Mesenchymal stem cell (in vitro differentiated cells and primary cell): ENCODE data around the gene HRH4.

Experiments used
- DNase-seq: peaks from one replicate; pipeline ENCODE4 v3.0.0-alpha.2; 2013
- H2AFZ ChIP-seq: one replicate; pipeline ENCODE4 v1.6.1; 2013; ENCODE audit warnings: low read depth, mild to moderate bottlenecking, control low read depth, inconsistent platforms, low read length, moderate library complexity
- H2AK5ac ChIP-seq: 2 replicates; pipeline ENCODE4 v1.6.1; 2013; ENCODE audit warnings: low read length, moderate library complexity, mild to moderate bottlenecking, inconsistent platforms; ENCODE audit not compliant: severe bottlenecking
- H2BK120ac ChIP-seq: one replicate; pipeline ENCODE4 v1.6.1; 2013; ENCODE audit warnings: low read depth, mild to moderate bottlenecking, inconsistent platforms, low read length, moderate library complexity
- H2BK12ac ChIP-seq, 2 experiments: one replicate each; pipeline ENCODE4 v1.6.1; 2013; ENCODE audit warnings: inconsistent platforms in 2 of 2, low read length in 2 of 2, mild to moderate bottlenecking in 2 of 2, moderate library complexity in 2 of 2, control low read depth in 1 of 2
- H2BK15ac ChIP-seq: one replicate; pipeline ENCODE4 v1.6.1; 2013; ENCODE audit warnings: mild to moderate bottlenecking, low read depth, inconsistent platforms; ENCODE audit not compliant: poor library complexity, severe bottlenecking
- H2BK5ac ChIP-seq: 2 replicates; pipeline ENCODE4 v1.6.1; 2013; ENCODE audit warnings: low read depth, mild to moderate bottlenecking, low read length, control low read depth, inconsistent platforms; ENCODE audit not compliant: poor library complexity, severe bottlenecking
- H3K14ac ChIP-seq, 2 experiments: one replicate each; pipeline ENCODE4 v1.6.1; 2013; ENCODE audit warnings: inconsistent platforms in 2 of 2, low read length in 2 of 2, control low read depth in 1 of 2, mild to moderate bottlenecking in 1 of 2, moderate library complexity in 1 of 2
- H3K18ac ChIP-seq, 2 experiments: one replicate each; pipeline ENCODE4 v1.6.1; 2013; ENCODE audit warnings: inconsistent platforms in 2 of 2, low read length in 2 of 2, control low read depth in 1 of 2, low read depth in 1 of 2, mild to moderate bottlenecking in 1 of 2
- H3K23ac ChIP-seq, 2 experiments: one replicate each; pipeline ENCODE4 v1.6.1; 2013; ENCODE audit warnings: inconsistent platforms in 2 of 2, low read length in 2 of 2, mild to moderate bottlenecking in 2 of 2, moderate library complexity in 2 of 2, control low read depth in 1 of 2
- H3K27ac ChIP-seq: 2 replicates; pipeline ENCODE4 v1.5.1; 2013; ENCODE audit warnings: mild to moderate bottlenecking, moderate library complexity, low read length, control low read depth, inconsistent platforms; ENCODE audit not compliant: poor library complexity, severe bottlenecking
- H3K27me3 ChIP-seq, 2 experiments: 2 replicates each; pipeline versions ENCODE4 v1.6.1 to v1.7.0; 2013; ENCODE audit warnings: low read length in 2 of 2, mild to moderate bottlenecking in 2 of 2, moderate library complexity in 2 of 2, control low read depth in 1 of 2, inconsistent platforms in 1 of 2; ENCODE audit not compliant: control insufficient read depth in 1 of 2, insufficient read depth in 1 of 2
- H3K36me3 ChIP-seq, 2 experiments: 2 replicates each; pipeline versions ENCODE4 v1.6.1 to v1.7.0; 2013; ENCODE audit warnings: low read length in 2 of 2, control low read depth in 1 of 2, inconsistent platforms in 1 of 2, low read depth in 1 of 2, mild to moderate bottlenecking in 1 of 2; ENCODE audit not compliant: insufficient read depth in 2 of 2, control insufficient read depth in 1 of 2
- H3K4ac ChIP-seq, 2 experiments: one replicate each; pipeline ENCODE4 v1.6.1; 2013; ENCODE audit warnings: inconsistent platforms in 2 of 2, low read length in 2 of 2, mild to moderate bottlenecking in 2 of 2, moderate library complexity in 2 of 2, control low read depth in 1 of 2, low read depth in 1 of 2
- H3K4me1 ChIP-seq: 2 replicates; pipeline ENCODE4 v1.6.1; 2013; ENCODE audit warnings: low read depth, low read length, control low read depth; ENCODE audit not compliant: control insufficient read depth, insufficient read depth
- H3K4me2 ChIP-seq: 2 replicates; pipeline ENCODE4 v1.6.1; 2013; ENCODE audit warnings: low read length, mild to moderate bottlenecking, inconsistent platforms; ENCODE audit not compliant: poor library complexity, severe bottlenecking
- H3K4me3 ChIP-seq, 2 experiments: 2 replicates each; pipeline versions ENCODE4 v1.5.1 to v1.7.0; 2013; ENCODE audit warnings: low read length in 2 of 2, mild to moderate bottlenecking in 2 of 2, control low read depth in 1 of 2, low read depth in 1 of 2; ENCODE audit not compliant: insufficient read depth in 1 of 2
- H3K79me1 ChIP-seq: replicated peaks from 2 replicates; pipeline ENCODE4 v1.6.1; 2013; ENCODE audit warnings: mild to moderate bottlenecking, control low read depth, low read length, inconsistent platforms; ENCODE audit not compliant: poor library complexity, severe bottlenecking
- H3K9ac ChIP-seq: 2 replicates; pipeline ENCODE4 v1.7.0; 2013; ENCODE audit warnings: mild to moderate bottlenecking, low read length, moderate library complexity
- H3K9me3 ChIP-seq: 2 replicates; pipeline ENCODE4 v1.7.0; 2013; ENCODE audit warnings: mild to moderate bottlenecking, low read length; ENCODE audit not compliant: control insufficient read depth
- H4K8ac ChIP-seq: one replicate; pipeline ENCODE4 v1.6.1; 2013; ENCODE audit warnings: inconsistent platforms, mild to moderate bottlenecking, low read length, moderate library complexity
- H4K91ac ChIP-seq: one replicate; pipeline ENCODE4 v1.6.1; 2013; ENCODE audit warnings: mild to moderate bottlenecking, low read length, inconsistent platforms
- WGBS: methylation state at CpG from one replicate; pipeline ENCODE4 v1.1.7; 2013; ENCODE audit warnings: mixed read lengths; 5-methylcytosine and 5-hydroxymethylcytosine counted together

Gene HRH4

DNA sequence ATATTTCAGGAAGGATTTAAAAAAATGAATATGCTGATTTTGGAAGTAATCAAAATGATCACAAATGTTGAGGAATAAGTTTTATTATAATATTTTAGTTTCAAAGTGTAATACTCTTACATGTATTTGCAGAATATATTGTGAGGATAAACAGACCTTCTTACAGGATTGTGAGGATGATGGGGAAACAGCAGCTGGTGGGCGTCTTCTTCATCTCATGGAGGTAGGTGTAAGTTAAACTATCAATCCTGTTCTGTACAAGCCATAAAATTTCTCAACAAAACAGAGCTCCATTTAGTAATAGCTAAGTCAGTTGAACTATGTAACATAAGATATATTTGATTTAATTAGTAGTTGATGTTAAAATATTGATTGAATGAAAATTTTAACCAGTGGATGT, 12.5 kb upstream of the HRH4 start:
- no peaks in the 10 kb centered on the region for H3K4me1 ChIP-seq
- H4K8ac ChIP-seq = no peak overlapping the region
- no peak overlapping the region for H2BK15ac ChIP-seq
- H2BK120ac ChIP-seq = no peak overlapping the region
- no peak overlapping the region for H3K14ac ChIP-seq
- H3K4me2 ChIP-seq = no peak overlapping the region
- no peak overlapping the region for H2BK12ac ChIP-seq
- no peak overlapping the region for H3K4me3 ChIP-seq
- H3K27me3 ChIP-seq = no peaks in the 10 kb centered on the region
- H3K9me3 ChIP-seq = no peaks in the 10 kb centered on the region
- no peak overlapping the region for H3K23ac ChIP-seq
- H3K27ac ChIP-seq = no peak overlapping the region
- no peak overlapping the region for H4K91ac ChIP-seq
- no peak overlapping the region for H3K4ac ChIP-seq
- H3K18ac ChIP-seq = no peak overlapping the region
- no CpG with 5 or more reads among the region's 1 CpG for WGBS
- H3K9ac ChIP-seq = no peak overlapping the region
- no peak overlapping the region for H2AFZ ChIP-seq
- peaks cover 7 to 91% of the 10 kb centered on the region in 2 experiments for H3K36me3 ChIP-seq
- no peak overlapping the region for H2BK5ac ChIP-seq
- no peaks in the 10 kb centered on the region for H3K79me1 ChIP-seq
- no peak for DNase-seq
- H2AK5ac ChIP-seq = no peak overlapping the region

DNA sequence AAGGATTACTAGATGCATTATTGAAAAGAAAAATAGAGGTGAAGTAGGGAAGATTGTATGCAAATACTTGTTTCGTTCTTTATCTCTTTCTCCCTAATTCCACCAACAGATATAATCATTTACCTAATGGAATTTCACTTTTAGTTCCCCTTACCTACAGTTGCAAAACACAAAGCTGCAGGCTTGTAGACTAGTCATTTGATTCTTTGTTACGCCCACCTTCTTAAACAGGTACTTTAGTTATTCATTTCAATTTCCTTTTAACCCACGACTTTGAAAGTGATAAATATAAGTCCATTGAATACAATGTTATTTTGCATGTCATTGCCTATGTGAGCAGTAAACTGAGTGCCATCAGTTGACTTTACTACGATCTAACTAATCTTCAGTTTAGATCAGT, 3.9 kb upstream of the HRH4 start:
- Histone ChIP-seq H3K4me1 (no peaks in the 10 kb centered on the region), H2AFZ (no peak overlapping the region), H2BK120ac (no peak overlapping the region), H3K23ac (no peak overlapping the region), H3K27ac (no peak overlapping the region), H3K18ac (no peak overlapping the region), H3K27me3 (no peaks in the 10 kb centered on the region), H3K9me3 (no peaks in the 10 kb centered on the region), H2BK15ac (no peak overlapping the region), H3K4me2 (no peak overlapping the region), H3K4ac (no peak overlapping the region), H4K8ac (no peak overlapping the region), H3K9ac (no peak overlapping the region), H3K79me1 (no peaks in the 10 kb centered on the region), H4K91ac (no peak overlapping the region), H3K14ac (no peak overlapping the region), H2BK5ac (no peak overlapping the region), H2BK12ac (no peak overlapping the region), H3K4me3 (no peak overlapping the region), H3K36me3 (peaks cover 3 to 13% of the 10 kb centered on the region in 2 experiments), H2AK5ac (no peak overlapping the region)
- no peak for DNase-seq
- WGBS = 95% methylated on average over 3 of the region's 4 CpGs

- Histone ChIP-seq H2BK120ac (no peak overlapping the region), H3K79me1 (no peaks in the 10 kb centered on the region), H2BK15ac (no peak overlapping the region), H2AK5ac (no peak overlapping the region), H3K4me3 (no peak overlapping the region), H3K27me3 (no peaks in the 10 kb centered on the region), H3K4ac (no peak overlapping the region), H3K36me3 (peaks cover under 1 to 3% of the 10 kb centered on the region in 2 experiments), H3K14ac (no peak overlapping the region), H3K18ac (no peak overlapping the region), H3K23ac (no peak overlapping the region), H3K4me1 (no peaks in the 10 kb centered on the region), H4K8ac (no peak overlapping the region), H2BK12ac (no peak overlapping the region), H3K9me3 (no peaks in the 10 kb centered on the region), H2AFZ (no peak overlapping the region), H2BK5ac (no peak overlapping the region), H3K4me2 (no peak overlapping the region), H4K91ac (no peak overlapping the region), H3K9ac (no peak overlapping the region), H3K27ac (no peak overlapping the region)
- WGBS = 97% methylated on average over 4 of the region's 4 CpGs
- no peak for DNase-seq
These were observed 665 bp upstream of the HRH4 start for GRCh38 chr18:24459772-24460171.

DNA sequence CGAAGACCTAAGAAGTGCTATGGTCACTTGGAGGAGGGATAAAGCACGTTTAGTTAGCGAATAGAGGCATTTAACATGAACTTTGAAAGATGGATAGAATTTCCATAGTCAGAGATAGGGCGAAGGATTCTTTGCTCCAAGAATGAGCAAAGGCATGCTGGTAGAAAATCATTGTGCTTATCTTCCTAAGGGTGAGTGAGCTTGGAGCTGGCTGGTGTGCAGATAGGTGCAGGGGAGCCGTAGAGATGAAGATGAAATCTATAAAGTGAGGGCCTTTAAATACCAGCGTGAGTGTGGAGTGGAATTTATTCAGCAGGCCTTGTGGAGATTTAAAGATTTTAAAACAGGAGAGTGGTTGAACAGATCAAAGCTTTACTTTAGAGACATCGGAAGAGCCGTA, 1.6 kb downstream of the HRH4 start:
- Histone ChIP-seq H3K9ac (no peak overlapping the region), H2BK5ac (no peak overlapping the region), H2AFZ (no peak overlapping the region), H3K14ac (no peak overlapping the region), H2BK120ac (no peak overlapping the region), H3K27me3 (no peaks in the 10 kb centered on the region), H3K23ac (no peak overlapping the region), H3K79me1 (no peaks in the 10 kb centered on the region), H3K4me3 (no peak overlapping the region), H3K4me1 (no peaks in the 10 kb centered on the region), H3K27ac (no peak overlapping the region), H2AK5ac (no peak overlapping the region), H4K91ac (no peak overlapping the region), H3K18ac (no peak overlapping the region), H2BK12ac (no peak overlapping the region), H3K9me3 (no peaks in the 10 kb centered on the region), H2BK15ac (no peak overlapping the region), H3K4me2 (no peak overlapping the region), H3K4ac (no peak overlapping the region), H3K36me3 (no peaks in the 10 kb centered on the region), H4K8ac (no peak overlapping the region)
- DNase-seq = no peak
- WGBS = 96% methylated on average over 8 of the region's 8 CpGs
